HUES48 (cell line): ENCODE data around the gene FAM131A.

ENCODE experiments used
- H3K27ac ChIP-seq: one replicate; pipeline ENCODE4 v1.7.0; 2013; ENCODE audit warnings: low read depth, low read length, inconsistent platforms
- H3K27me3 ChIP-seq: 2 replicates; pipeline ENCODE4 v1.6.1; 2013; ENCODE audit warnings: mild to moderate bottlenecking, low read length; ENCODE audit not compliant: control insufficient read depth, insufficient read depth
- H3K36me3 ChIP-seq: 2 replicates; pipeline ENCODE4 v1.6.1; 2013; ENCODE audit warnings: low read length; ENCODE audit not compliant: control insufficient read depth, insufficient read depth
- H3K4me1 ChIP-seq: 2 replicates; pipeline ENCODE4 v1.6.1; 2013; ENCODE audit warnings: mild to moderate bottlenecking, low read length; ENCODE audit not compliant: control insufficient read depth, insufficient read depth
- H3K4me3 ChIP-seq: 2 replicates; pipeline ENCODE4 v1.5.1; 2013; ENCODE audit warnings: mild to moderate bottlenecking, low read depth, low read length
- H3K9ac ChIP-seq: 2 replicates; pipeline ENCODE4 v1.6.1; 2013; ENCODE audit warnings: mild to moderate bottlenecking, low read depth, low read length, moderate library complexity
- H3K9me3 ChIP-seq: 2 replicates; pipeline ENCODE4 v1.6.1; 2013; ENCODE audit warnings: low read length; ENCODE audit not compliant: control insufficient read depth, insufficient read depth

The FAM131A gene

GRCh38 chr3:184360070-184360928 lies 22.9 kb downstream of the FAM131A start:
- peak overlapping the region; percentile 95 for H3K4me3 ChIP-seq
- peaks cover 17% of the 10 kb centered on the region for H3K27me3 ChIP-seq
- H3K9ac ChIP-seq, result no peak overlapping the region
- peaks cover 13% of the 10 kb centered on the region for H3K4me1 ChIP-seq
- H3K36me3 ChIP-seq, result peaks cover 37% of the 10 kb centered on the region
- H3K9me3 ChIP-seq, result no peaks in the 10 kb centered on the region
- no peak overlapping the region for H3K27ac ChIP-seq

- Histone ChIP-seq H3K4me1 (peaks cover 13% of the 10 kb centered on the region), H3K9me3 (no peaks in the 10 kb centered on the region), H3K27me3 (peaks cover 17% of the 10 kb centered on the region), H3K36me3 (peaks cover 35% of the 10 kb centered on the region), H3K4me3 (peak overlapping the region; percentile 95), H3K27ac (no peak overlapping the region), H3K9ac (peak overlapping the region; percentile 34; the same call in 1 of the 2 replicates)
Observed at GRCh38 chr3:184360929-184361531, 23.6 kb downstream of the FAM131A start.

- Histone ChIP-seq H3K4me3 (peak within 1 kb of the TSS; percentile 95), H3K4me1 (peaks cover 13% of the 10 kb centered on the region), H3K27me3 (peaks cover 17% of the 10 kb centered on the region), H3K9me3 (no peaks in the 10 kb centered on the region), H3K36me3 (peaks cover 35% of the 10 kb centered on the region), H3K27ac (peak within 1 kb of the TSS; percentile 100), H3K9ac (peak within 1 kb of the TSS; percentile 55)
Observed at GRCh38 chr3:184361532-184361931, 24.1 kb downstream of the FAM131A start, which contains the start of the genes CLCN2 and POLR2H. Gene CLCN2, minus strand, starts transcription at chr3:184361605. Its CDS starts 126 bp downstream, at chr3:184361479. Gene POLR2H, plus strand, starts transcription at chr3:184361710. Its CDS starts 1,783 bp downstream, at chr3:184363493.

GRCh38 chr3:184361932-184362667 lies 24.7 kb downstream of the FAM131A start:
- Histone ChIP-seq H3K4me1 (peaks cover 13% of the 10 kb centered on the region), H3K9ac (peak overlapping the region; percentile 55), H3K9me3 (no peaks in the 10 kb centered on the region), H3K27ac (peak overlapping the region; percentile 100), H3K27me3 (peaks cover 17% of the 10 kb centered on the region), H3K36me3 (peaks cover 35% of the 10 kb centered on the region), H3K4me3 (peak overlapping the region; percentile 95)

- Histone ChIP-seq H3K27me3 (peaks cover 17% of the 10 kb centered on the region), H3K36me3 (peaks cover 37% of the 10 kb centered on the region), H3K27ac (peak overlapping the region; percentile 100), H3K4me3 (peak overlapping the region; percentile 95), H3K9ac (peak overlapping the region; percentile 91), H3K4me1 (peaks cover 13% of the 10 kb centered on the region), H3K9me3 (no peaks in the 10 kb centered on the region)
Observed at GRCh38 chr3:184362668-184363546, 25.5 kb downstream of the FAM131A start.

- peaks cover 11% of the 10 kb centered on the region for H3K4me1 ChIP-seq
- peaks cover 50% of the 10 kb centered on the region for H3K36me3 ChIP-seq
- H3K9ac ChIP-seq, result no peak overlapping the region
- no peak overlapping the region for H3K4me3 ChIP-seq
- H3K27ac ChIP-seq, result no peak overlapping the region
- H3K27me3 ChIP-seq, result no peaks in the 10 kb centered on the region
- H3K9me3 ChIP-seq, result no peaks in the 10 kb centered on the region
Observed at GRCh38 chr3:184366619-184367289, 29.4 kb downstream of the FAM131A start.

GRCh38 chr3:184368116-184368515 lies 30.7 kb downstream of the FAM131A start:
- Histone ChIP-seq H3K36me3 (peaks cover 50% of the 10 kb centered on the region), H3K27ac (no peak overlapping the region), H3K9ac (no peak overlapping the region), H3K9me3 (no peaks in the 10 kb centered on the region), H3K4me1 (peaks cover 15% of the 10 kb centered on the region), H3K4me3 (no peak overlapping the region), H3K27me3 (no peaks in the 10 kb centered on the region)

GRCh38 chr3:184368586-184369183 lies 31.3 kb downstream of the FAM131A start:
- peaks cover 50% of the 10 kb centered on the region for H3K36me3 ChIP-seq
- H3K9ac ChIP-seq, result no peak overlapping the region
- no peaks in the 10 kb centered on the region; the same call in 1 of the 2 replicates for H3K27me3 ChIP-seq
- H3K4me1 ChIP-seq, result peaks cover 15% of the 10 kb centered on the region
- no peaks in the 10 kb centered on the region for H3K9me3 ChIP-seq
- H3K4me3 ChIP-seq, result no peak overlapping the region
- H3K27ac ChIP-seq, result no peak overlapping the region

- H3K4me1 ChIP-seq, result peaks cover 25% of the 10 kb centered on the region
- no peak overlapping the region for H3K4me3 ChIP-seq
- peaks cover 10% of the 10 kb centered on the region; the same call in 1 of the 2 replicates for H3K27me3 ChIP-seq
- H3K9ac ChIP-seq, result no peak overlapping the region
- H3K27ac ChIP-seq, result peak overlapping the region; percentile 62
- H3K9me3 ChIP-seq, result no peaks in the 10 kb centered on the region
- H3K36me3 ChIP-seq, result peaks cover 33% of the 10 kb centered on the region
Observed at GRCh38 chr3:184371570-184372018, 34.2 kb downstream of the FAM131A start.
